PC-9 (cell line): ENCODE measurements around the gene FLNC.

Experiments
- CTCF ChIP-seq: fragments of 200-600 bp; sonication (generic); conservative IDR thresholded peaks from 2 replicates; pipeline ENCODE4 v1.6.1; 2017; ENCODE audit warnings: mixed run types, antibody characterized with exemption, mild to moderate bottlenecking, moderate library complexity
- EZH2 ChIP-seq: fragments of 200-600 bp; sonication (generic); IDR thresholded peaks from 2 replicates; pipeline ENCODE4 v1.8.0; 2017; ENCODE audit warnings: antibody characterized with exemption, low read depth

- TF ChIP-seq CTCF (no peak), EZH2 (no peak)
Measured at GRCh38 chr7:128846781-128847444, 16.7 kb downstream of the FLNC start.
